Endothelial cell (in vitro differentiated cells): Measurements from ENCODE around the gene CCDC27. TPM values are rescaled to one million over a fixed set of nuclear protein-coding genes. Genes with fewer than 3 reads are reported as not detected.

Experiments
- DNase-seq: peaks from one replicate; pipeline ENCODE4 v3.0.0; 2021; ENCODE audit warnings: low spot score
- H3K27ac Mint-ChIP-seq: one replicate; pipeline ENCODE4 v1.8.0; 2021; ENCODE audit warnings: mixed read lengths, inconsistent platforms; ENCODE audit not compliant: unreplicated experiment
- H3K27me3 Mint-ChIP-seq: one replicate; pipeline ENCODE4 v1.8.0; 2021; ENCODE audit warnings: mild to moderate bottlenecking, moderate library complexity, mixed read lengths, inconsistent platforms; ENCODE audit not compliant: unreplicated experiment
- H3K36me3 Mint-ChIP-seq: one replicate; pipeline ENCODE4 v1.8.0; 2021; ENCODE audit warnings: mild to moderate bottlenecking, low read depth, mixed read lengths, inconsistent platforms; ENCODE audit not compliant: unreplicated experiment
- H3K4me1 Mint-ChIP-seq: one replicate; pipeline ENCODE4 v1.8.0; 2021; ENCODE audit warnings: mild to moderate bottlenecking, mixed read lengths, inconsistent platforms; ENCODE audit not compliant: unreplicated experiment
- H3K4me3 Mint-ChIP-seq: one replicate; pipeline ENCODE4 v1.8.0; 2021; ENCODE audit warnings: mild to moderate bottlenecking, mixed read lengths, inconsistent platforms; ENCODE audit not compliant: unreplicated experiment
- H3K9me3 Mint-ChIP-seq: one replicate; pipeline ENCODE4 v1.8.0; 2021; ENCODE audit warnings: mixed read lengths, inconsistent platforms; ENCODE audit not compliant: unreplicated experiment
- CTCF ChIP-seq: fragments of 200-600 bp; sonication (generic); IDR thresholded peaks from one replicate; pipeline ENCODE4 v1.5.0; 2021; ENCODE audit warnings: antibody characterized with exemption; ENCODE audit not compliant: unreplicated experiment
- total RNA-seq: library from RNA; stranded (reverse); fragmentation: NEBNext Ultra II Directional; extraction: Animal tissue kit (Norgen Biotek cat#: 25700); gene quantifications from one replicate; pipeline ENCODE4 v1.2.1, GENCODE V29; 2021; ENCODE audit not compliant: unreplicated experiment

The CCDC27 gene
- total RNA-seq, 1 donor from 2014 or later, result not detected

- peaks cover 8% of the 10 kb centered on the region for H3K36me3 Mint-ChIP-seq
- TF ChIP-seq CTCF, result no peak
- no peak overlapping the region for H3K27ac Mint-ChIP-seq
- H3K27me3 Mint-ChIP-seq, result peaks cover 5% of the 10 kb centered on the region
- peaks cover 15% of the 10 kb centered on the region for H3K4me1 Mint-ChIP-seq
- no peak overlapping the region for H3K4me3 Mint-ChIP-seq
- no peak for DNase-seq
- H3K9me3 Mint-ChIP-seq, result no peaks in the 10 kb centered on the region
These were observed 2.7 kb upstream of the CCDC27 start for GRCh38 chr1:3749512-3749911.

GRCh38 chr1:3750741-3751140 is 1.5 kb upstream of the CCDC27 start:
- no peak overlapping the region for H3K4me3 Mint-ChIP-seq
- no peak for DNase-seq
- peaks cover 7% of the 10 kb centered on the region for H3K4me1 Mint-ChIP-seq
- no peaks in the 10 kb centered on the region for H3K9me3 Mint-ChIP-seq
- H3K27me3 Mint-ChIP-seq, result peaks cover 5% of the 10 kb centered on the region
- H3K36me3 Mint-ChIP-seq, result peaks cover 3% of the 10 kb centered on the region
- TF ChIP-seq CTCF, result no peak
- no peak overlapping the region for H3K27ac Mint-ChIP-seq

- Mint-ChIP-seq H3K9me3 (no peaks in the 10 kb centered on the region), H3K4me1 (no peaks in the 10 kb centered on the region), H3K36me3 (no peaks in the 10 kb centered on the region), H3K27me3 (peaks cover 1% of the 10 kb centered on the region), H3K4me3 (no peak overlapping the region), H3K27ac (no peak overlapping the region)
- DNase-seq, result no peak
- no peak for TF ChIP-seq CTCF
These were observed 1.6 kb downstream of the CCDC27 start for GRCh38 chr1:3753656-3754454.

- Mint-ChIP-seq H3K27me3 (peaks cover 5% of the 10 kb centered on the region), H3K27ac (no peak overlapping the region), H3K4me3 (no peak overlapping the region), H3K36me3 (no peaks in the 10 kb centered on the region), H3K4me1 (no peaks in the 10 kb centered on the region), H3K9me3 (no peaks in the 10 kb centered on the region)
- DNase-seq, result no peak
- TF ChIP-seq CTCF, result no peak
These were observed 4.1 kb downstream of the CCDC27 start for GRCh38 chr1:3756394-3756793.

- peaks cover 9% of the 10 kb centered on the region for H3K27me3 Mint-ChIP-seq
- H3K4me1 Mint-ChIP-seq, result no peaks in the 10 kb centered on the region
- no peaks in the 10 kb centered on the region for H3K9me3 Mint-ChIP-seq
- no peak overlapping the region for H3K4me3 Mint-ChIP-seq
- DNase-seq, result no peak
- H3K27ac Mint-ChIP-seq, result no peak overlapping the region
- H3K36me3 Mint-ChIP-seq, result no peaks in the 10 kb centered on the region
- TF ChIP-seq CTCF, result no peak
These were observed 6.9 kb downstream of the CCDC27 start for GRCh38 chr1:3759164-3759563.
